H1 (cell line): ENCODE results near the gene MLH3. TPM values are rescaled to one million over a fixed set of nuclear protein-coding genes. Genes with fewer than 3 reads are reported as not detected.

ENCODE experiments used
- CTCF ChIA-PET: fragments of 300-600 bp; sonication (Branson Sonifier 250); formaldehyde crosslinking; loops from one replicate; lab custom pipeline; 2021; ENCODE audit not compliant: partially characterized antibody; lab: Charles Lee
- POLR2A ChIA-PET: fragments of 300-600 bp; sonication (Branson Sonifier 250); formaldehyde crosslinking; loops from one replicate; lab custom pipeline; 2021; ENCODE audit warnings: inconsistent platforms; ENCODE audit not compliant: partially characterized antibody; lab: Charles Lee
- DNase-seq, 2 experiments: peaks; one replicate each; pipeline versions ENCODE4 v3.0.0 to v3.0.0-alpha.2; 2010 to 2022; ENCODE audit warnings: low spot score in 2 of 2, low read depth in 1 of 2, mixed read lengths in 1 of 2
- FAIRE-seq: peaks from 2 replicates; lab custom pipeline; 2011; peaks lifted over from hg19 to GRCh38; lab: Jason Lieb, UNC
- H2AFZ ChIP-seq: 2 replicates; pipeline ENCODE4 v1.8.1; 2012; ENCODE audit warnings: low read length, inconsistent platforms
- H2AK5ac ChIP-seq: 2 replicates; pipeline ENCODE4 v1.6.1; 2013; ENCODE audit warnings: low read depth, low read length
- H2BK120ac ChIP-seq: replicated peaks from 2 replicates; pipeline ENCODE3; 2013; ENCODE audit warnings: low read depth, low read length, inconsistent platforms
- H2BK12ac ChIP-seq: 2 replicates; pipeline ENCODE4 v1.6.1; 2013; ENCODE audit warnings: low read depth, low read length
- H2BK15ac ChIP-seq: 2 replicates; pipeline ENCODE4 v1.6.1; 2013; ENCODE audit warnings: low read length
- H2BK20ac ChIP-seq: 2 replicates; pipeline ENCODE4 v1.6.1; 2013; ENCODE audit warnings: low read length
- H2BK5ac ChIP-seq: 2 replicates; pipeline ENCODE4 v1.6.1; 2013; ENCODE audit warnings: low read depth, low read length
- H3K14ac ChIP-seq: 2 replicates; pipeline ENCODE4 v1.6.1; 2013; ENCODE audit warnings: inconsistent platforms; ENCODE audit not compliant: insufficient read length
- H3K18ac ChIP-seq: 2 replicates; pipeline ENCODE4 v1.6.1; 2013; ENCODE audit warnings: low read length; ENCODE audit errors: extremely low read depth
- H3K23ac ChIP-seq: 2 replicates; pipeline ENCODE4 v1.6.1; 2013; ENCODE audit warnings: inconsistent platforms; ENCODE audit not compliant: insufficient read length
- H3K23me2 ChIP-seq: 2 replicates; pipeline ENCODE4 v1.6.1; 2013; ENCODE audit warnings: low read depth, low read length
- H3K27ac ChIP-seq: 2 replicates; pipeline ENCODE4 v1.6.1; 2011; ENCODE audit warnings: low read depth, low read length, inconsistent platforms
- H3K27me3 ChIP-seq, 4 experiments: replicated peaks in 1 of 4; 1 replicate in 1 of 4; 2 replicates in 3 of 4; pipeline versions ENCODE4 v1.6.1 to v1.8.1; 2011 to 2013; ENCODE audit warnings: low read length in 3 of 4, mild to moderate bottlenecking in 3 of 4, inconsistent platforms in 2 of 4, mixed read lengths in 2 of 4, moderate library complexity in 1 of 4; ENCODE audit not compliant: control insufficient read depth in 3 of 4, insufficient read depth in 3 of 4; ENCODE audit errors: extremely low read depth in 1 of 4
- H3K36me3 ChIP-seq, 4 experiments: 2 replicates each; pipeline versions ENCODE4 v1.6.1 to v1.8.1; 2011 to 2013; ENCODE audit warnings: mild to moderate bottlenecking in 4 of 4, low read length in 3 of 4, moderate library complexity in 2 of 4, control low read depth in 1 of 4, inconsistent platforms in 1 of 4; ENCODE audit not compliant: insufficient read depth in 4 of 4, control insufficient read depth in 2 of 4
- H3K4ac ChIP-seq: replicated peaks from 2 replicates; pipeline ENCODE3; 2013; ENCODE audit warnings: low read length, low read depth, mixed read lengths, inconsistent platforms; ENCODE audit not compliant: insufficient read length
- H3K4me1 ChIP-seq, 4 experiments: replicated peaks in 1 of 4; 1 replicate in 1 of 4; 2 replicates in 3 of 4; pipeline versions ENCODE4 v1.6.1 to v1.8.1; 2011 to 2013; ENCODE audit warnings: low read length in 3 of 4, inconsistent platforms in 2 of 4, mixed read lengths in 1 of 4; ENCODE audit not compliant: insufficient read depth in 4 of 4, control insufficient read depth in 3 of 4
- H3K4me2 ChIP-seq, 2 experiments: 2 replicates each; pipeline versions ENCODE4 v1.6.1 to v1.8.1; 2011 to 2013; ENCODE audit warnings: low read depth in 2 of 2, low read length in 2 of 2, control low read depth in 1 of 2, inconsistent platforms in 1 of 2, mild to moderate bottlenecking in 1 of 2; ENCODE audit not compliant: insufficient read depth in 1 of 2
- H3K4me3 ChIP-seq, 4 experiments: fragments of 200-600, 300-600 bp in 1 of 4; sonication (generic), shearing (Covaris generic), sonication (Bioruptor Twin) in 1 of 4; 2 replicates each; pipeline versions ENCODE4 v1.5.1 to v1.8.1; 2011 to 2016; ENCODE audit warnings: low read length in 4 of 4, low read depth in 3 of 4, control low read depth in 2 of 4, inconsistent platforms in 2 of 4, mild to moderate bottlenecking in 2 of 4, mixed read lengths in 1 of 4, moderate library complexity in 1 of 4; ENCODE audit not compliant: insufficient read depth in 2 of 4; ENCODE audit errors: extremely low read depth in 1 of 4
- H3K56ac ChIP-seq: replicated peaks from 2 replicates; pipeline ENCODE3; 2013; ENCODE audit warnings: low read depth, mild to moderate bottlenecking, mixed read lengths, low read length, inconsistent platforms; ENCODE audit not compliant: insufficient read length
- H3K79me1 ChIP-seq: 2 replicates; pipeline ENCODE4 v1.6.1; 2013; ENCODE audit warnings: low read depth, low read length, control low read depth
- H3K79me2 ChIP-seq, 2 experiments: 2 replicates each; pipeline versions ENCODE4 v1.6.1 to v1.8.1; 2012 to 2013; ENCODE audit warnings: low read length in 2 of 2, mild to moderate bottlenecking in 2 of 2, inconsistent platforms in 1 of 2; ENCODE audit not compliant: insufficient read depth in 2 of 2, control insufficient read depth in 1 of 2
- H3K9ac ChIP-seq, 4 experiments: replicated peaks in 1 of 4; 1 replicate in 1 of 4; 2 replicates in 3 of 4; pipeline versions ENCODE4 v1.6.1 to v1.8.1; 2011 to 2013; ENCODE audit warnings: low read depth in 3 of 4, low read length in 3 of 4, control low read depth in 2 of 4, mild to moderate bottlenecking in 2 of 4, moderate library complexity in 2 of 4, inconsistent platforms in 1 of 4; ENCODE audit errors: extremely low read depth in 1 of 4
- H3K9me3 ChIP-seq, 2 experiments: 2 replicates each; pipeline versions ENCODE4 v1.6.1 to v1.8.1; 2012 to 2013; ENCODE audit warnings: mild to moderate bottlenecking in 2 of 2, moderate library complexity in 2 of 2, control low read depth in 1 of 2, inconsistent platforms in 1 of 2, low read depth in 1 of 2, low read length in 1 of 2, mixed read lengths in 1 of 2; ENCODE audit not compliant: insufficient read depth in 2 of 2
- H4K20me1 ChIP-seq, 2 experiments: replicated peaks in 1 of 2; 2 replicates each; pipeline versions ENCODE3 to v1.8.1; 2011 to 2013; ENCODE audit warnings: inconsistent platforms in 2 of 2, low read length in 2 of 2, mild to moderate bottlenecking in 1 of 2; ENCODE audit not compliant: insufficient read depth in 2 of 2, control insufficient read depth in 1 of 2
- H4K5ac ChIP-seq: 2 replicates; pipeline ENCODE4 v1.6.1; 2013; ENCODE audit warnings: low read length, low read depth, mixed read lengths, inconsistent platforms; ENCODE audit not compliant: insufficient read length
- H4K8ac ChIP-seq: 2 replicates; pipeline ENCODE4 v1.8.0; 2013; ENCODE audit warnings: mild to moderate bottlenecking, moderate library complexity, low read length, inconsistent platforms; ENCODE audit not compliant: insufficient read depth; ENCODE audit errors: extremely low read depth
- H4K91ac ChIP-seq: replicated peaks from 2 replicates; pipeline ENCODE3; 2013; ENCODE audit warnings: low read length, mixed read lengths, inconsistent platforms; ENCODE audit not compliant: insufficient read length
- EGR1 ChIP-seq: IDR thresholded peaks from 2 replicates; pipeline ENCODE4 v1.6.1; 2011; ENCODE audit warnings: low read depth, low read length, borderline replicate concordance
- TAF1 ChIP-seq: IDR thresholded peaks from 2 replicates; pipeline ENCODE4 v1.6.1; 2011; ENCODE audit warnings: mild to moderate bottlenecking, low read depth, low read length
- WGBS, 2 experiments: shearing (Covaris generic) in 1 of 2; methylation state at CpG; one replicate each; pipeline versions ENCODE4 v1.1.6 to v1.1.7; 2013 to 2015; ENCODE audit warnings: low lambda C conversion rate in 2 of 2, mixed read lengths in 2 of 2, inconsistent platforms in 1 of 2, low coverage in 1 of 2, missing lambda C conversion rate in 1 of 2; ENCODE audit not compliant: insufficient replicate concordance in 2 of 2, insufficient coverage in 1 of 2, insufficient read length in 1 of 2; ENCODE audit errors: extremely low coverage in 1 of 2, missing lambda C conversion rate in 1 of 2; 5-methylcytosine and 5-hydroxymethylcytosine counted together
- polyA plus RNA-seq, 7 experiments: library from polyadenylated mRNA; depleted of rRNA in 3 of 7; stranded (reverse) in 5 of 7; unstranded in 2 of 7; fragments of >200 nt in 5 of 7; fragments of 200-250 nt in 2 of 7; gene quantifications; 1 replicate in 5 of 7; 2 replicates in 1 of 7; 4 replicates in 1 of 7; pipeline versions ENCODE4 v1.2.1 to v1.2.3, GENCODE V29; 2011 to 2013; ENCODE audit warnings: missing spikeins in 2 of 7, mixed read lengths in 2 of 7
- total RNA-seq: library from RNA; stranded (reverse); fragmentation: NEBNext Ultra II Directional; extraction: Animal tissue kit (Norgen Biotek cat#: 25700); gene quantifications from 2 replicates; pipeline ENCODE4 v1.2.1, GENCODE V29; 2021

The MLH3 gene
- total and polyA plus RNA-seq, 2 of the 8 experiments (the other 6 are each of a cell fraction or from before 2014, with no cell fraction given), result 9.3 to 20.1 TPM

DNA sequence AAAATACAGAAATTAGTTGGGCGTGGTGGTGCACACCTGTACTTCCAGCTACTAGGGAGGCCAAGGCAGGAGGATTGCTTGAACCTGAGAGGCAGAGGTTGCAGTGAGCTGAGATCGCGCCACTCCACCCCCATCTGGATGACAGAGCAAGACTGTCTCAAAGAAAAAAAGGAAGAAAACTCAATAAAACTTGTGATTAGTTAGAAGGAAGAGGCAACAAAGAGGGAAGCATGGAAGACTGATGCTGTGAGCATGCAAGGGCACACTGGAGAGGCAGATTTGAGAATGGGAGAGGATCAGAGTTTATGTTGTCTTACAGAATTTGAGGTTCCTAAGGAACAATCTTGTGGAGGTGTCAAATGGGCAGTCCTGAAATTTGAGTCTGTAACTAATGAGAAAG is 15.4 kb upstream of the MLH3 start:
- Histone ChIP-seq H3K56ac (no peak overlapping the region), H2AFZ (no peak overlapping the region), H2AK5ac (no peak overlapping the region), H2BK12ac (no peak overlapping the region), H3K27ac (no peak overlapping the region), H3K9ac (no peak overlapping the region), H2BK5ac (no peak overlapping the region), H3K23ac (no peak overlapping the region), H3K23me2 (peaks cover 14% of the 10 kb centered on the region), H3K9me3 (no peaks in the 10 kb centered on the region), H3K18ac (no peak overlapping the region), H4K5ac (no peak overlapping the region), H4K20me1 (no peaks in the 10 kb centered on the region), H4K91ac (no peak overlapping the region), H3K79me1 (peaks cover 7% of the 10 kb centered on the region), H3K4me1 (peaks cover 0 to 3% (median under 1%) of the 10 kb centered on the region in 4 experiments; a peak in 2 of 7 replicates), H3K36me3 (no peaks in the 10 kb centered on the region), H3K4me3 (no peak overlapping the region), H3K79me2 (peaks cover 0 to 19% of the 10 kb centered on the region in 2 experiments; a peak in 2 of 4 replicates), H3K14ac (no peak overlapping the region), H3K4ac (no peak overlapping the region), H2BK20ac (no peak overlapping the region), H2BK120ac (no peak overlapping the region), H3K27me3 (no peaks in the 10 kb centered on the region), H4K8ac (no peak overlapping the region), H2BK15ac (no peak overlapping the region), H3K4me2 (no peak overlapping the region)
- FAIRE-seq (no peak), DNase-seq (no peak)
- ChIA-PET POLR2A (interaction anchor here (1.1 to 3.9 kb wide), 2 partner anchors 11 to 16 kb away, joined by 3 to 15 read pairs; partner anchors contain the start of gene MLH3), CTCF (interaction anchor here (1.4 to 5.0 kb wide), 2 partner anchors 21 to 32 kb away, joined by 3 to 34 read pairs; no protein-coding TSS in a partner anchor)
- 92% methylated on average over 1 of the region's 3 CpGs; no CpG with 5 or more reads in 1 of the 2 experiments for WGBS, 2 experiments
- TF ChIP-seq TAF1 (no peak), EGR1 (no peak)
